Measurements from ENCODE around the gene CACNA2D1.

The CACNA2D1 gene

GRCh38 chr7:82229164-82229563, 214.4 kb downstream of the CACNA2D1 start:
- WGBS (ENCODE audit: extremely low coverage, insufficient coverage, low lambda C conversion rate): no CpG with 5 or more reads among the region's 2 CpGs
- H3K23ac ChIP-seq (ENCODE audit: low read length): no peak overlapping the region
- no peaks in the 10 kb centered on the region for H3K36me3 ChIP-seq (ENCODE audit: control insufficient read depth, insufficient read depth, low read length)
- no peak overlapping the region for H3K56ac ChIP-seq (ENCODE audit: low read length)
- no peak overlapping the region for H3K4me3 ChIP-seq (ENCODE audit: low read length)
- H3K9ac ChIP-seq (ENCODE audit: low read length): no peak overlapping the region
- H2AK5ac ChIP-seq (ENCODE audit: low read length): no peak overlapping the region
- no peak overlapping the region for H2BK15ac ChIP-seq (replicated peaks; ENCODE audit: low read depth)
- H2BK5ac ChIP-seq (ENCODE audit: low read length): no peak overlapping the region
- peaks cover 2% of the 10 kb centered on the region for H3K4me1 ChIP-seq (ENCODE audit: control insufficient read depth, low read depth, low read length)
- H3K4ac ChIP-seq (ENCODE audit: low read depth, low read length): no peak overlapping the region
- no peak for DNase-seq
- no peak overlapping the region for H4K8ac ChIP-seq (ENCODE audit: low read depth, low read length)
- no peaks in the 10 kb centered on the region for H3K27me3 ChIP-seq (ENCODE audit: insufficient read depth, low read length, poor library complexity)
- no peak overlapping the region for H2BK120ac ChIP-seq (ENCODE audit: low read depth, low read length)
- H3K79me2 ChIP-seq (ENCODE audit: control insufficient read depth, insufficient read depth, low read length): no peaks in the 10 kb centered on the region
- no peaks in the 10 kb centered on the region for H3K79me1 ChIP-seq (ENCODE audit: low read length)
- no peak overlapping the region for H3K27ac ChIP-seq (ENCODE audit: low read depth, low read length)
- H3K4me2 ChIP-seq (ENCODE audit: low read length): no peak overlapping the region
- H4K5ac ChIP-seq (ENCODE audit: low read length): no peak overlapping the region
- H3K18ac ChIP-seq (ENCODE audit: low read length): peak overlapping the region; percentile 68

GRCh38 chr7:82226191-82226590, 217.4 kb downstream of the CACNA2D1 start:
- no peak overlapping the region for H2BK5ac ChIP-seq (ENCODE audit: low read length)
- WGBS (ENCODE audit: extremely low coverage, insufficient coverage, low lambda C conversion rate): no CpG with 5 or more reads among the region's 3 CpGs
- H3K27ac ChIP-seq (ENCODE audit: low read depth, low read length): no peak overlapping the region
- H2BK120ac ChIP-seq (ENCODE audit: low read depth, low read length): no peak overlapping the region
- H2AK5ac ChIP-seq (ENCODE audit: low read length): no peak overlapping the region
- H3K79me2 ChIP-seq (ENCODE audit: control insufficient read depth, insufficient read depth, low read length): no peaks in the 10 kb centered on the region
- no peak overlapping the region for H3K23ac ChIP-seq (ENCODE audit: low read length)
- no peak overlapping the region for H3K4me3 ChIP-seq (ENCODE audit: low read length)
- H3K4me1 ChIP-seq (ENCODE audit: control insufficient read depth, low read depth, low read length): peaks cover 2% of the 10 kb centered on the region
- no peak overlapping the region for H3K18ac ChIP-seq (ENCODE audit: low read length)
- no peak overlapping the region for H3K56ac ChIP-seq (ENCODE audit: low read length)
- no peak overlapping the region for H4K8ac ChIP-seq (ENCODE audit: low read depth, low read length)
- no peaks in the 10 kb centered on the region for H3K79me1 ChIP-seq (ENCODE audit: low read length)
- no peaks in the 10 kb centered on the region for H3K36me3 ChIP-seq (ENCODE audit: control insufficient read depth, insufficient read depth, low read length)
- no peak overlapping the region for H3K4me2 ChIP-seq (ENCODE audit: low read length)
- H3K27me3 ChIP-seq (ENCODE audit: insufficient read depth, low read length, poor library complexity): no peaks in the 10 kb centered on the region
- H4K5ac ChIP-seq (ENCODE audit: low read length): no peak overlapping the region
- H3K9ac ChIP-seq (ENCODE audit: low read length): no peak overlapping the region
- no peak for DNase-seq
- no peak overlapping the region for H2BK15ac ChIP-seq (replicated peaks; ENCODE audit: low read depth)
- no peak overlapping the region for H3K4ac ChIP-seq (ENCODE audit: low read depth, low read length)

- H3K4me1 ChIP-seq (ENCODE audit: control insufficient read depth, low read depth, low read length): no peaks in the 10 kb centered on the region
- no peak overlapping the region for H3K4ac ChIP-seq (ENCODE audit: low read depth, low read length)
- no peaks in the 10 kb centered on the region for H3K36me3 ChIP-seq (ENCODE audit: control insufficient read depth, insufficient read depth, low read length)
- H3K18ac ChIP-seq (ENCODE audit: low read length): no peak overlapping the region
- H3K23ac ChIP-seq (ENCODE audit: low read length): no peak overlapping the region
- no peak overlapping the region for H2AK5ac ChIP-seq (ENCODE audit: low read length)
- no peak overlapping the region for H2BK5ac ChIP-seq (ENCODE audit: low read length)
- H2BK120ac ChIP-seq (ENCODE audit: low read depth, low read length): no peak overlapping the region
- no peak overlapping the region for H3K4me2 ChIP-seq (ENCODE audit: low read length)
- no peak overlapping the region for H3K4me3 ChIP-seq (ENCODE audit: low read length)
- H3K79me1 ChIP-seq (ENCODE audit: low read length): no peaks in the 10 kb centered on the region
- H3K27ac ChIP-seq (ENCODE audit: low read depth, low read length): no peak overlapping the region
- no peaks in the 10 kb centered on the region for H3K79me2 ChIP-seq (ENCODE audit: control insufficient read depth, insufficient read depth, low read length)
- H4K8ac ChIP-seq (ENCODE audit: low read depth, low read length): no peak overlapping the region
- WGBS (ENCODE audit: extremely low coverage, insufficient coverage, low lambda C conversion rate): no CpG with 5 or more reads among the region's 6 CpGs
- no peak overlapping the region for H4K5ac ChIP-seq (ENCODE audit: low read length)
- DNase-seq: no peak
- H2BK15ac ChIP-seq (replicated peaks; ENCODE audit: low read depth): no peak overlapping the region
- H3K27me3 ChIP-seq (ENCODE audit: insufficient read depth, low read length, poor library complexity): no peaks in the 10 kb centered on the region
- H3K9ac ChIP-seq (ENCODE audit: low read length): no peak overlapping the region
- no peak overlapping the region for H3K56ac ChIP-seq (ENCODE audit: low read length)
These were observed 219.0 kb downstream of the CACNA2D1 start for GRCh38 chr7:82224529-82224928.

GRCh38 chr7:82223580-82223979, 220.0 kb downstream of the CACNA2D1 start:
- Histone ChIP-seq H2BK15ac (replicated peaks; ENCODE audit: low read depth) (no peak overlapping the region), H3K4ac (ENCODE audit: low read depth, low read length) (no peak overlapping the region), H3K56ac (ENCODE audit: low read length) (no peak overlapping the region), H3K27me3 (ENCODE audit: insufficient read depth, low read length, poor library complexity) (no peaks in the 10 kb centered on the region), H3K79me2 (ENCODE audit: control insufficient read depth, insufficient read depth, low read length) (no peaks in the 10 kb centered on the region), H4K8ac (ENCODE audit: low read depth, low read length) (no peak overlapping the region), H3K18ac (ENCODE audit: low read length) (no peak overlapping the region), H3K4me1 (ENCODE audit: control insufficient read depth, low read depth, low read length) (no peaks in the 10 kb centered on the region), H3K27ac (ENCODE audit: low read depth, low read length) (no peak overlapping the region), H3K9ac (ENCODE audit: low read length) (no peak overlapping the region), H2BK5ac (ENCODE audit: low read length) (no peak overlapping the region), H3K4me3 (ENCODE audit: low read length) (no peak overlapping the region), H3K4me2 (ENCODE audit: low read length) (no peak overlapping the region), H3K23ac (ENCODE audit: low read length) (no peak overlapping the region), H3K79me1 (ENCODE audit: low read length) (no peaks in the 10 kb centered on the region), H4K5ac (ENCODE audit: low read length) (no peak overlapping the region), H2AK5ac (ENCODE audit: low read length) (no peak overlapping the region), H2BK120ac (ENCODE audit: low read depth, low read length) (no peak overlapping the region), H3K36me3 (ENCODE audit: control insufficient read depth, insufficient read depth, low read length) (no peaks in the 10 kb centered on the region)
- no CpG with 5 or more reads among the region's 3 CpGs for WGBS (ENCODE audit: extremely low coverage, insufficient coverage, low lambda C conversion rate)
- DNase-seq: peak; percentile 15

GRCh38 chr7:82221152-82221674, 222.4 kb downstream of the CACNA2D1 start:
- Histone ChIP-seq H2BK5ac (ENCODE audit: low read length) (no peak overlapping the region), H3K4ac (ENCODE audit: low read depth, low read length) (no peak overlapping the region), H3K27me3 (ENCODE audit: insufficient read depth, low read length, poor library complexity) (no peaks in the 10 kb centered on the region), H3K36me3 (ENCODE audit: control insufficient read depth, insufficient read depth, low read length) (no peaks in the 10 kb centered on the region), H3K23ac (ENCODE audit: low read length) (no peak overlapping the region), H4K5ac (ENCODE audit: low read length) (no peak overlapping the region), H2BK15ac (replicated peaks; ENCODE audit: low read depth) (no peak overlapping the region), H3K18ac (ENCODE audit: low read length) (no peak overlapping the region), H3K4me2 (ENCODE audit: low read length) (no peak overlapping the region), H2BK120ac (ENCODE audit: low read depth, low read length) (no peak overlapping the region), H3K27ac (ENCODE audit: low read depth, low read length) (no peak overlapping the region), H4K8ac (ENCODE audit: low read depth, low read length) (no peak overlapping the region), H3K9ac (ENCODE audit: low read length) (no peak overlapping the region), H3K4me1 (ENCODE audit: control insufficient read depth, low read depth, low read length) (no peaks in the 10 kb centered on the region), H3K4me3 (ENCODE audit: low read length) (no peak overlapping the region), H3K56ac (ENCODE audit: low read length) (no peak overlapping the region), H2AK5ac (ENCODE audit: low read length) (no peak overlapping the region), H3K79me1 (ENCODE audit: low read length) (no peaks in the 10 kb centered on the region), H3K79me2 (ENCODE audit: control insufficient read depth, insufficient read depth, low read length) (no peaks in the 10 kb centered on the region)
- no peak for DNase-seq
- no CpG with 5 or more reads among the region's 9 CpGs for WGBS (ENCODE audit: extremely low coverage, insufficient coverage, low lambda C conversion rate)

GRCh38 chr7:82212466-82212865, 231.1 kb downstream of the CACNA2D1 start:
- Histone ChIP-seq H3K4me2 (ENCODE audit: low read length) (no peak overlapping the region), H3K79me2 (ENCODE audit: control insufficient read depth, insufficient read depth, low read length) (no peaks in the 10 kb centered on the region), H3K23ac (ENCODE audit: low read length) (no peak overlapping the region), H4K8ac (ENCODE audit: low read depth, low read length) (no peak overlapping the region), H2AK5ac (ENCODE audit: low read length) (no peak overlapping the region), H3K4me3 (ENCODE audit: low read length) (no peak overlapping the region), H3K36me3 (ENCODE audit: control insufficient read depth, insufficient read depth, low read length) (no peaks in the 10 kb centered on the region), H3K4ac (ENCODE audit: low read depth, low read length) (no peak overlapping the region), H2BK120ac (ENCODE audit: low read depth, low read length) (no peak overlapping the region), H3K27ac (ENCODE audit: low read depth, low read length) (no peak overlapping the region), H3K9ac (ENCODE audit: low read length) (no peak overlapping the region), H3K56ac (ENCODE audit: low read length) (no peak overlapping the region), H2BK15ac (replicated peaks; ENCODE audit: low read depth) (no peak overlapping the region), H3K27me3 (ENCODE audit: insufficient read depth, low read length, poor library complexity) (no peaks in the 10 kb centered on the region), H3K4me1 (ENCODE audit: control insufficient read depth, low read depth, low read length) (no peaks in the 10 kb centered on the region), H2BK5ac (ENCODE audit: low read length) (no peak overlapping the region), H4K5ac (ENCODE audit: low read length) (no peak overlapping the region), H3K79me1 (ENCODE audit: low read length) (no peaks in the 10 kb centered on the region), H3K18ac (ENCODE audit: low read length) (no peak overlapping the region)
- DNase-seq: no peak
